Duodenal mucosa (tissue), 2 donors: ENCODE measurements around the gene BCAS4.
"Not testable (repeated sequence)": the region's sequence is repeated elsewhere in the genome, so short reads cannot be mapped to it uniquely, and the experiment has no call there.

Source experiments
- H3K27ac ChIP-seq: one replicate; pipeline ENCODE4 v1.7.0; 2013; ENCODE audit warnings: low read depth, low read length
- H3K27me3 ChIP-seq, 2 donors: one replicate each; pipeline ENCODE4 v1.7.0; 2013; ENCODE audit warnings: low read length in 2 of 2, control low read depth in 1 of 2; ENCODE audit not compliant: insufficient read depth in 2 of 2, control insufficient read depth in 1 of 2
- H3K36me3 ChIP-seq, 2 donors: one replicate each; pipeline ENCODE4 v1.7.0; 2013; ENCODE audit warnings: low read length in 2 of 2, control low read depth in 1 of 2; ENCODE audit not compliant: insufficient read depth in 2 of 2, control insufficient read depth in 1 of 2
- H3K4me1 ChIP-seq, 2 donors: one replicate each; pipeline ENCODE4 v1.7.0; 2013; ENCODE audit warnings: low read length in 2 of 2, control low read depth in 1 of 2; ENCODE audit not compliant: insufficient read depth in 2 of 2, control insufficient read depth in 1 of 2
- H3K4me3 ChIP-seq, 2 donors: one replicate each; pipeline ENCODE4 v1.7.0; 2013; ENCODE audit warnings: low read length in 2 of 2, low read depth in 1 of 2
- H3K9ac ChIP-seq, 2 donors: one replicate each; pipeline ENCODE4 v1.7.0; 2013; ENCODE audit warnings: low read length in 2 of 2, low read depth in 1 of 2
- H3K9me3 ChIP-seq, 2 donors: one replicate each; pipeline ENCODE4 v1.7.0; 2013; ENCODE audit warnings: low read length in 2 of 2, control low read depth in 1 of 2; ENCODE audit not compliant: control insufficient read depth in 1 of 2

Gene BCAS4

GRCh38 chr20:50874758-50875665 lies 80.2 kb downstream of the BCAS4 start:
- no peak overlapping the region for H3K4me3 ChIP-seq
- H3K9ac ChIP-seq: no peak overlapping the region
- H3K27ac ChIP-seq: no peak overlapping the region

GRCh38 chr20:50876063-50876685 lies 81.3 kb downstream of the BCAS4 start:
- Histone ChIP-seq H3K4me1 (no peaks in the 10 kb centered on the region), H3K27ac (no peak overlapping the region), H3K36me3 (no peaks in the 10 kb centered on the region), H3K4me3 (no peak overlapping the region), H3K27me3 (no peaks in the 10 kb centered on the region), H3K9me3 (no peaks in the 10 kb centered on the region), H3K9ac (no peak overlapping the region)

More at GRCh38 chr20:50874758-50875665, 80.2 kb downstream of the BCAS4 start:
- H3K9me3 ChIP-seq: no peaks in the 10 kb centered on the region
- H3K4me1 ChIP-seq: no peaks in the 10 kb centered on the region
- H3K36me3 ChIP-seq: no peaks in the 10 kb centered on the region
- no peaks in the 10 kb centered on the region for H3K27me3 ChIP-seq

GRCh38 chr20:50876816-50877215 lies 82.0 kb downstream of the BCAS4 start:
- Histone ChIP-seq H3K4me1 (no peaks in the 10 kb centered on the region), H3K9me3 (no peaks in the 10 kb centered on the region), H3K27ac (no peak overlapping the region), H3K36me3 (no peaks in the 10 kb centered on the region), H3K4me3 (no peak overlapping the region), H3K27me3 (no peaks in the 10 kb centered on the region), H3K9ac (no peak overlapping the region)

GRCh38 chr20:50877232-50877743 lies 82.4 kb downstream of the BCAS4 start:
- H3K9ac ChIP-seq: no peak overlapping the region

DNA sequence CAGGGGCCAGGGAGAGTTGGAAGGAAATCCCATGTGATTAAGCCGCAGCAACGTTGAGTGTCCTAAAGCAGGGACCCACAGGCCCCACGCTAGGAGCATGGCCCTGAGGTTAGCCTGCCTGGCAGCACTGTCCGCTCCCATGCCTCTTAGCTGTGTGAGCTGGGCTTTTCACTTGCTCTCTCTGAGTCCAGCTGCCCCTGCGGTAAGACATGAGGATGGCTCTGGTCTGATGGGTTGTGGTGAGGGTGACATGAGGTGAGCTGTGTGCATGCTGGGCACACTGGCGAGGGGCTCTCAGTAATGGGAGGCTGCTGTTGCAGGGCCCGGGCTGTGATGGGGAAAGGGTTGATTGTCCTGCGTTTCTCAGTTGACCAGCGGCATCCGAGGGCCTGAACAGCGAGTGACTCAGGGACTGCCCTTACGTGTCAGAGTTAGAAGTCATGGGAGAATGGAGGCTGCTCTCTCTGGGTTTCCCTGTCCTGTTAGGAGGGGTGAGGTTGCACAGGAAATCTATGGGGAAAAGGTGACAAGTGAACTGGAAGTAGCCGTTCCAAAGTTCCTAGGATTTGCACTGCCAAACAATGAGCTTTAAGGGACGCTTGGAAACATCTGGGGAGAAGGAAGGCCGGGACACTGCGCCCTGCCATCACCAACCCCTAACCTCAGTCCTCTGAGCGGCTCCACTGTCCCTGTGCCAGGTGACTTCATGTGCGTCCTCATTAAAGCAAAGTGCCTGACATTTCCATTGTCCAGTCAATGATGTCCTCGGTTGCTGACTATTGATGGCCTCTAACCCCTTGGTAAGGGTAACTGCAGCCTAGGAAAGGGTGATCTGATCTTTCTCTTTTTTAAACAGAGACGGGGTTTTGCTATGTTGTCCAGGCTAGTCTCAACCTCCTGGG lies 85.0 kb downstream of the BCAS4 start:
- Histone ChIP-seq H3K36me3 (no peaks in the 10 kb centered on the region), H3K9ac (no peak overlapping the region), H3K4me3 (no peak overlapping the region), H3K9me3 (no peaks in the 10 kb centered on the region), H3K4me1 (no peaks in the 10 kb centered on the region), H3K27me3 (no peaks in the 10 kb centered on the region), H3K27ac (no peak overlapping the region)

More at GRCh38 chr20:50877232-50877743, 82.4 kb downstream of the BCAS4 start:
- Histone ChIP-seq H3K4me3 (no peak overlapping the region), H3K9me3 (no peaks in the 10 kb centered on the region), H3K4me1 (no peaks in the 10 kb centered on the region), H3K27me3 (no peaks in the 10 kb centered on the region), H3K27ac (no peak overlapping the region), H3K36me3 (no peaks in the 10 kb centered on the region)

- H3K9ac ChIP-seq, H3K4me3 ChIP-seq, H3K36me3 ChIP-seq, H3K27ac ChIP-seq, H3K9me3 ChIP-seq, H3K27me3 ChIP-seq, H3K4me1 ChIP-seq: not testable (repeated sequence)
Measured at GRCh38 chr20:50881759-50882424, 87.0 kb downstream of the BCAS4 start.

DNA sequence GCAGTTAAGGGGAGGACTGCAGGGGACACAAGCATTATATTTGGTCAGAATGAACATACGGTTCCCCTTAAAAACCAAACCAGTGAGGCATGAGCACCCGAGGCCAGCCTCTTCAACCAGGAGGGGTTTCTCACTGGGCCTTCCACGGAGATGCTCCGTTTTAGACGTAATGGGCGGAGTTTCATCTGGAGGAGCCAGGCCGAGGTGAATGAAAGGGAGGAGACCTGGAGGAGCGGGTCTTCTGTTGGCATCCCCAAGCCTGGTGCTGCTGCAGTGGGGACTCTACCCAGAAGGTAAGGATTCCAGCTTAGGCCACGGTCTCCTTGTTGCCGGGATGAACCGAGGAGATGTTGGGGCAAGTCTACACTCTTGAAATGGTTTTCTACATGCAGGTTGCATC lies 89.0 kb downstream of the BCAS4 start:
- Histone ChIP-seq H3K27me3 (no peaks in the 10 kb centered on the region), H3K9ac (no peak overlapping the region), H3K9me3 (no peaks in the 10 kb centered on the region), H3K4me1 (no peaks in the 10 kb centered on the region), H3K4me3 (no peak overlapping the region), H3K27ac (no peak overlapping the region), H3K36me3 (peaks cover 4 to 8% of the 10 kb centered on the region in 2 donors)

DNA sequence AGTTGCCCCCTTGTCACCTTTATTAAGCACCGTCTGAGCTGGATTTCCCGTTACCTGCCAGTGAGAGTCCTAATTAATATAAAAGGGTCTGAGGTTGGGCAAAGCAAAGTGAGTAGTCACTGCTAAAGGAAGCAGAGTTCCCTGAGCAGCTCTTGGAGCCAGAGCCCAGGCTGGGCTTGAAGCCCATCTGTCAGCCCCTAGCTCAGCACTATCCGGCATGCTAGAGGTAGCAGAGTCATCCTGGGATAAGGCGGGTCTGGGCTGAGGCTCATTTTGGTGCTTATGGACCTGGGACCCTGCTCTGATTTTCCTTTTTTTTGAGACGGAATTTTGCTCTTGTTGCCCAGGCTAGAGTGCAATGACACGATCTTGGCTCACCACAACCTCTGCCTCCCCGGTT lies 90.2 kb downstream of the BCAS4 start:
- Histone ChIP-seq H3K9me3 (no peaks in the 10 kb centered on the region), H3K4me1 (no peaks in the 10 kb centered on the region), H3K27me3 (no peaks in the 10 kb centered on the region), H3K4me3 (no peak overlapping the region), H3K27ac (no peak overlapping the region), H3K36me3 (peaks cover 13 to 18% of the 10 kb centered on the region in 2 donors), H3K9ac (no peak overlapping the region)

GRCh38 chr20:50885781-50886180 lies 90.9 kb downstream of the BCAS4 start:
- H3K4me1 ChIP-seq: no peaks in the 10 kb centered on the region

More at GRCh38 chr20:50885781-50886180, 90.9 kb downstream of the BCAS4 start:
- Histone ChIP-seq H3K4me3 (no peak overlapping the region), H3K36me3 (peaks cover 18 to 22% of the 10 kb centered on the region in 2 donors), H3K27ac (no peak overlapping the region), H3K9me3 (no peaks in the 10 kb centered on the region), H3K9ac (no peak overlapping the region), H3K27me3 (no peaks in the 10 kb centered on the region)
